Bronchial epithelial cell (primary cell): ENCODE measurements around the gene EEIG1. TPM values are rescaled to one million over a fixed set of nuclear protein-coding genes. Genes with fewer than 3 reads are reported as not detected.
"Not testable (repeated sequence)": the region's sequence is repeated elsewhere in the genome, so short reads cannot be mapped to it uniquely, and the experiment has no call there.

Source experiments
- DNase-seq: peaks from one replicate; pipeline ENCODE4 v3.0.0-alpha.2; 2010; ENCODE audit warnings: low read depth
- FAIRE-seq: peaks from 2 replicates; lab custom pipeline; 2011; peaks lifted over from hg19 to GRCh38; lab: Jason Lieb, UNC
- H3K27me3 ChIP-seq: 2 replicates; pipeline ENCODE4 v1.5.1; 2011; ENCODE audit warnings: low read length; ENCODE audit not compliant: control insufficient read depth, insufficient read depth
- H3K36me3 ChIP-seq: 2 replicates; pipeline ENCODE4 v1.5.1; 2011; ENCODE audit warnings: low read length; ENCODE audit not compliant: control insufficient read depth, insufficient read depth
- H3K4me3 ChIP-seq: 2 replicates; pipeline ENCODE4 v1.5.1; 2011; ENCODE audit warnings: mild to moderate bottlenecking, low read depth, low read length, control low read depth
- CTCF ChIP-seq: IDR thresholded peaks from 2 replicates; pipeline ENCODE4 v1.5.1; 2011; ENCODE audit warnings: mild to moderate bottlenecking, moderate library complexity, low read length, control low read depth, inconsistent platforms; ENCODE audit not compliant: insufficient read depth, severe bottlenecking
- total RNA-seq: library from RNA; depleted of rRNA; stranded (reverse); fragments of >200 nt; gene quantifications from 2 replicates; pipeline ENCODE4 v1.2.1, GENCODE V29; 2014

The EEIG1 gene
- total RNA-seq, 1 donor from 2014 or later, result 7.4 TPM

- H3K36me3 ChIP-seq, result no peaks in the 10 kb centered on the region
- no peak overlapping the region for H3K4me3 ChIP-seq
- FAIRE-seq (no peak), DNase-seq (no peak)
- H3K27me3 ChIP-seq, result no peaks in the 10 kb centered on the region
- no peak for TF ChIP-seq CTCF
Measured at GRCh38 chr9:128024761-128025308, 44.0 kb upstream of the EEIG1 start.

- H3K4me3 ChIP-seq, H3K27me3 ChIP-seq, H3K36me3 ChIP-seq, DNase-seq, FAIRE-seq: not testable (repeated sequence)
Measured at GRCh38 chr9:128023671-128024070, 42.9 kb upstream of the EEIG1 start.

GRCh38 chr9:128022886-128023285 is 42.1 kb upstream of the EEIG1 start:
- H3K4me3 ChIP-seq, result no peak overlapping the region
- no peak for DNase-seq
- no peak for TF ChIP-seq CTCF
- no peak for FAIRE-seq
- no peaks in the 10 kb centered on the region for H3K27me3 ChIP-seq
- no peaks in the 10 kb centered on the region for H3K36me3 ChIP-seq

- no peak for DNase-seq
- FAIRE-seq, result no peak
- no peaks in the 10 kb centered on the region for H3K36me3 ChIP-seq
- no peak for TF ChIP-seq CTCF
- no peak overlapping the region for H3K4me3 ChIP-seq
- no peaks in the 10 kb centered on the region for H3K27me3 ChIP-seq
Measured at GRCh38 chr9:128021098-128021497, 40.3 kb upstream of the EEIG1 start.

GRCh38 chr9:128020692-128021091 is 39.9 kb upstream of the EEIG1 start:
- FAIRE-seq, result no peak
- no peak for DNase-seq
- Histone ChIP-seq H3K27me3 (no peaks in the 10 kb centered on the region), H3K4me3 (no peak overlapping the region), H3K36me3 (no peaks in the 10 kb centered on the region)
- peak; percentile 19 for TF ChIP-seq CTCF

GRCh38 chr9:128015696-128016095 is 34.9 kb upstream of the EEIG1 start:
- no peak for TF ChIP-seq CTCF
- Histone ChIP-seq H3K36me3 (no peaks in the 10 kb centered on the region), H3K4me3 (no peak overlapping the region), H3K27me3 (no peaks in the 10 kb centered on the region)
- DNase-seq (no peak), FAIRE-seq (no peak)
